K562 (cell line): ENCODE data around the gene GREB1.

ENCODE experiments used
- CREB3L1 ChIP-seq: fragments of 450-650 bp; IDR thresholded peaks from 2 replicates; pipeline ENCODE4 v1.6.1; 2014; ENCODE audit warnings: low read depth, mild to moderate bottlenecking, moderate library complexity, borderline replicate concordance
- UBTF ChIP-seq, 2 experiments: IDR thresholded peaks; 2 replicates each; pipeline ENCODE4 v1.6.1; 2012; ENCODE audit warnings: improper control_type of control experiment in 2 of 2, low read depth in 2 of 2, low read length in 2 of 2, borderline replicate concordance in 1 of 2
- TF ChIP-seq, protein P1 (sequence below): fragments of 450-650 bp; IDR thresholded peaks from 2 replicates; pipeline ENCODE4 v1.6.1; 2018; ENCODE audit warnings: mild to moderate bottlenecking, low read depth; ENCODE audit not compliant: partially characterized antibody

DNA sequence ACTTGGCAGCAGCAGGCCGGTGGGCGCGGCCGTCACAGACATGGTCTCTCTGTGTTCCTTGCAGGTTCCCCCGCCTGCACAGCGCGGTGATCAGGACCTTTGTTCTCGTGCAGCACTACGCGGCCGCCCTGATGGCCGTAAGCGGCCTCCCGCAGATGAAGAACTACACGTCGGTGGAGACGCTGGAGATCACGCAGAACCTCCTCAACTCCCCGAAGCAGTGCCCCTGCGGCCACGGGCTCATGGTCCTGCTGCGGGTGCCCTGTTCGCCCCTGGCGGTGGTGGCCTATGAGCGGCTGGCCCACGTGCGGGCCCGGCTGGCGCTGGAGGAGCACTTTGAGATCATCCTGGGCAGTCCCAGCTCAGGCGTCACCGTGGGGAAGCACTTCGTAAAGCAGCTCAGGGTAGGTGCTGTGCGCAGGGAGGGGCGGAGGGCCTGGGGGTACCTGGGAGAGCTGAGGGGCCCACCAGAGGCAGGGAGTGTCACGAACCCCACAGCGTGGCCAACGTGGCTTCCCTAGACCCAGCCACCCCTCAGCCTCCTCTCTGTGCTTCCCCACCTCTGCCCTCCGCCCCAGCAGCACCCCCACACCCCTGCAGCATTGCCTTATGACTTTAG is 76.9 kb downstream of the GREB1 start:
- TF ChIP-seq UBTF (IDR thresholded peaks at IDR 0.05; ENCODE audit: borderline replicate concordance in 1 of 2, low read depth in 2 of 2, low read length in 2 of 2) (no peak), CREB3L1 (no peak)
- TF ChIP-seq, protein P1, sequence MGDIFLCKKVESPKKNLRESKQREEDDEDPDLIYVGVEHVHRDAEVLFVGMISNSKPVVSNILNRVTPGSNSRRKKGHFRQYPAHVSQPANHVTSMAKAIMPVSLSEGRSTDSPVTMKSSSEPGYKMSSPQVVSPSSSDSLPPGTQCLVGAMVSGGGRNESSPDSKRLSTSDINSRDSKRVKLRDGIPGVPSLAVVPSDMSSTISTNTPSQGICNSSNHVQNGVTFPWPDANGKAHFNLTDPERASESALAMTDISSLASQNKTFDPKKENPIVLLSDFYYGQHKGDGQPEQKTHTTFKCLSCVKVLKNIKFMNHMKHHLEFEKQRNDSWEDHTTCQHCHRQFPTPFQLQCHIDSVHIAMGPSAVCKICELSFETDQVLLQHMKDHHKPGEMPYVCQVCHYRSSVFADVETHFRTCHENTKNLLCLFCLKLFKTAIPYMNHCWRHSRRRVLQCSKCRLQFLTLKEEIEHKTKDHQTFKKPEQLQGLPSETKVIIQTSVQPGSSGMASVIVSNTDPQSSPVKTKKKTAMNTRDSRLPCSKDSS: no peak
